Measurements from ENCODE around the gene HABP4.

GRCh38 chr9:96460470-96460869, 10.5 kb downstream of the HABP4 start:
- TF ChIP-seq GATA3 (IDR thresholded peaks at IDR 0.05; ENCODE audit: low read depth, low read length): no peak
- TF ChIP-seq GATA2 (IDR thresholded peaks at IDR 0.05; ENCODE audit: low read depth, low read length): no peak

Data from SH-SY5Y (cell line).